ENCODE measurements around the gene CALY. TPM values are rescaled to one million over a fixed set of nuclear protein-coding genes. Genes with fewer than 3 reads are reported as not detected.

The CALY gene
- total RNA-seq, 1 donor: not detected

DNA sequence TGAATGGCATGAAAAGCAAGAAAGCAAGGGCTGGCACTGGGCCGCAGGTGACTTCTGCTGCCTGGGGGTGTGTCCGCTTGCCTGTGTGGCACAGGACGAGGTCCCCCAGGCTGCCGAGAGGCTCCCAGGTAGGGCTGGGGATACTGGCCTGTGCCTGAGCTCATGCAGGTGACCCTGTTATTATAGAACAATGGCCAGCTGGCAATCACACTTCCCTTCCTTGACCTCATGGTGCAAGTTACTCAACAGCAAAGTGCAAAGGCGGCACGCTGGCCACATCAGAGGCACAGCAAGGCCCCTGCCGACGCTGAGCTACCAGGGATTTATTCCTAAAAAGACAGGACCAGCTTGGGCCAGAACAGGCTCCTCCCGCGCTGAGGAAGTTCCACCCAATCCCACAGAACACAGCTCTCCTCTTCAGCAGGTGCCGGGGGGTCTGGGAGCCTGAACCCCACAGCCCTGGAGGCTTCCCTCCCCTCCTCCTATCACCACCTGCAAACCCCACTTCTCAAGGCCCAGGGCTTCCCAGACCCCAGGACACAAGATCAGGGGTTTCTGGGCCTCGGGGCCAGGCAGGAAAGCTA is 58.6 kb downstream of the CALY start:
- TF ChIP-seq, protein P1, sequence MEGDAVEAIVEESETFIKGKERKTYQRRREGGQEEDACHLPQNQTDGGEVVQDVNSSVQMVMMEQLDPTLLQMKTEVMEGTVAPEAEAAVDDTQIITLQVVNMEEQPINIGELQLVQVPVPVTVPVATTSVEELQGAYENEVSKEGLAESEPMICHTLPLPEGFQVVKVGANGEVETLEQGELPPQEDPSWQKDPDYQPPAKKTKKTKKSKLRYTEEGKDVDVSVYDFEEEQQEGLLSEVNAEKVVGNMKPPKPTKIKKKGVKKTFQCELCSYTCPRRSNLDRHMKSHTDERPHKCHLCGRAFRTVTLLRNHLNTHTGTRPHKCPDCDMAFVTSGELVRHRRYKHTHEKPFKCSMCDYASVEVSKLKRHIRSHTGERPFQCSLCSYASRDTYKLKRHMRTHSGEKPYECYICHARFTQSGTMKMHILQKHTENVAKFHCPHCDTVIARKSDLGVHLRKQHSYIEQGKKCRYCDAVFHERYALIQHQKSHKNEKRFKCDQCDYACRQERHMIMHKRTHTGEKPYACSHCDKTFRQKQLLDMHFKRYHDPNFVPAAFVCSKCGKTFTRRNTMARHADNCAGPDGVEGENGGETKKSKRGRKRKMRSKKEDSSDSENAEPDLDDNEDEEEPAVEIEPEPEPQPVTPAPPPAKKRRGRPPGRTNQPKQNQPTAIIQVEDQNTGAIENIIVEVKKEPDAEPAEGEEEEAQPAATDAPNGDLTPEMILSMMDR (IDR thresholded peaks at IDR 0.05; ENCODE audit: extremely low read depth, low read depth, low read length): no peak
- Histone ChIP-seq H3K4me1 (ENCODE audit: insufficient read depth, low read length) (no peaks in the 10 kb centered on the region), H4K20me1 (ENCODE audit: insufficient read depth, low read length) (peaks cover 10% of the 10 kb centered on the region), H3K36me3 (ENCODE audit: insufficient read depth, low read length) (peaks cover 17% of the 10 kb centered on the region), H3K4me3 (ENCODE audit: insufficient read depth, low read length) (no peak overlapping the region), H2AFZ (ENCODE audit: low read length) (no peak overlapping the region), H3K79me2 (ENCODE audit: insufficient read depth, low read length) (no peaks in the 10 kb centered on the region), H3K27ac (ENCODE audit: low read depth, low read length) (no peak overlapping the region), H3K4me2 (ENCODE audit: insufficient read depth, low read length) (no peak overlapping the region), H3K9me3 (ENCODE audit: low read depth, low read length) (no peaks in the 10 kb centered on the region), H3K27me3 (ENCODE audit: insufficient read depth, low read length) (peaks cover 19% of the 10 kb centered on the region)
- peak; percentile 92 for DNase-seq (ENCODE audit: insufficient read length, low spot score, missing footprints)

DNA sequence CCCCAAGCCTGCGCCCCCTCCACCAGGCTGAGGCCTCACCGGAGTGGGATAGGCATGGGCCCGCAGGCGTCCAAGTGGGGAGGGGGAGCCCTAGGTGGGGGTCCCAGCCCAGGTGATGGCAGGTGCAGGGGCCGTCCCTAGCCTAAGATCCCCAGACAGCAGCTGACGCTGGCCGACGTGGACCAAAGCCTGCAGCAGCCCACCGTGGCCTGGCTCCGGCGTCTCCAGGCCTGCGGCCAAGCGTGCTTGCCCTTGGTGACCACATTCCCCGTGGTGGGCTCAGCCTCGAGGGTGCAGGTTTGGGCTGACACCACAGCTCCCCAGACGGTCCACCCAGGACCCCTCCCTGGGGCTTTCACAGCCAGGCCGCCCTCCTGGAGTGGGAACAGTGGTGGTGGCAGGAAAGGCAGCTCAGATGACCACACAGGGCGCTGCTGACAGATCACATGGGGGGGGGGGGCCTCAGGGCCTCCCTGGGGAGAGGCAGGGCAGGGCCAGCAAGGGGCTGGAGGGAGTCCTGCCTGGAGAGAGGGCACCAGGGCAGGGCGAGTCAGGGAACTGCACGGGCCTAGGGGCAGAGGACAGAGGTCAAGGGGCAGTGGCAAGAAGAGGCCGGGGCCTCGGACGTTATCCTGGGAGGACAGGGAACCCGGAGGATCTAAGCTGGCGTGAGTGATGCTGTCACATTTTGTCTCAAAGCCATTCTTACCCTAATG is 59.3 kb downstream of the CALY start:
- no peak overlapping the region for H2AFZ ChIP-seq (ENCODE audit: low read length)
- no peaks in the 10 kb centered on the region for H3K79me2 ChIP-seq (ENCODE audit: insufficient read depth, low read length)
- no peak overlapping the region for H3K27ac ChIP-seq (ENCODE audit: low read depth, low read length)
- peaks cover 10% of the 10 kb centered on the region for H4K20me1 ChIP-seq (ENCODE audit: insufficient read depth, low read length)
- peaks cover 19% of the 10 kb centered on the region for H3K27me3 ChIP-seq (ENCODE audit: insufficient read depth, low read length)
- no peaks in the 10 kb centered on the region for H3K4me1 ChIP-seq (ENCODE audit: insufficient read depth, low read length)
- TF ChIP-seq, protein P1 (IDR thresholded peaks at IDR 0.05; ENCODE audit: extremely low read depth, low read depth, low read length): no peak
- no peak overlapping the region for H3K4me3 ChIP-seq (ENCODE audit: insufficient read depth, low read length)
- H3K36me3 ChIP-seq (ENCODE audit: insufficient read depth, low read length): peaks cover 11% of the 10 kb centered on the region
- H3K4me2 ChIP-seq (ENCODE audit: insufficient read depth, low read length): no peak overlapping the region
- H3K9me3 ChIP-seq (ENCODE audit: low read depth, low read length): no peaks in the 10 kb centered on the region
- DNase-seq (ENCODE audit: insufficient read length, low spot score, missing footprints): peak; percentile 91

DNA sequence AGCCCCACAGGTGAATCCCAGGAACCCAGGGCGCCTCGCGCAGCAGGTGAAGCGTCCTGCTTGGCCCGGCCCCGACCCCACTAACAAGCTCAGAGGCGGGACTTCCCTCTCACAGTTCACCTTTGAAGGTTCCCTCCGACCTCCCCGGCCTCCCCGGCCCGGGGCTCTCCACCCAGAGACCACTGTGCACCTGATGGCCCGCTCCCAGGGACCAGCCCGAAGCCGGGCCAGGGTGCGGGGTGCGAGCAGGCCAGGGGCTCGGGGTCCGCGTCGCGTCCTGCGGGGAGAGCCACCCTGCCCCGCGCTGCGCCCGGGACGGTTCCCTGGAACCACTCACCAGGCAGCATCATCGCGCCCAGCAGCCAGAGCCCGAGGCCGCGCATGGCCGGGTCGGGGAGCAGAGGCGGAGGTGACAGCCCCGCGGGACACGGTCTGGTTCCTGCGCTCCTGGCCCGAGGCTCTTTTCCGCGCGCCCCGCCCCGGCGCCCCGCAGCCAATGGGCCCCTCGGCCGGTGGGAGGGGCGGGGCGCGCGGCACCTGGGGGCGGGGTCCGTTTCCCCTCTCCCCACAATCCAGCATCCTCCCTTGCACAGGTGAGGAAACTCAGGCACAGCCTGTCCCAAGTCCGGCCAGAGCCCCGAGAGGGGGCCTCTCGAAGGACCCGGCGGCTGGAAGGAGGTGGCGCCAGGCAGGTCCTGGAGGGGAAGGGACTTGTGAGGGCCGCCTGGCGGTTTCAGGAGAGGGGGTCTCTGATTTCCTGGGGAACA is 60.1 kb downstream of the CALY start, which contains the start of gene ADAM8:
Gene ADAM8 (minus strand): TSS at position 434 of the 767 bp plus-strand sequence. CDS start 51 bp downstream, at position 383.
- Histone ChIP-seq H3K79me2 (ENCODE audit: insufficient read depth, low read length) (no peaks in the 10 kb centered on the region), H3K36me3 (ENCODE audit: insufficient read depth, low read length) (peaks cover 11% of the 10 kb centered on the region), H3K4me1 (ENCODE audit: insufficient read depth, low read length) (no peaks in the 10 kb centered on the region), H3K27me3 (ENCODE audit: insufficient read depth, low read length) (peaks cover 19% of the 10 kb centered on the region), H2AFZ (ENCODE audit: low read length) (no peak within 1 kb of the TSS), H3K4me3 (ENCODE audit: insufficient read depth, low read length) (no peak within 1 kb of the TSS), H3K4me2 (ENCODE audit: insufficient read depth, low read length) (no peak within 1 kb of the TSS), H3K27ac (ENCODE audit: low read depth, low read length) (no peak within 1 kb of the TSS), H3K9me3 (ENCODE audit: low read depth, low read length) (no peaks in the 10 kb centered on the region), H4K20me1 (ENCODE audit: insufficient read depth, low read length) (peaks cover 10% of the 10 kb centered on the region)
- TF ChIP-seq, protein P1 (IDR thresholded peaks at IDR 0.05; ENCODE audit: extremely low read depth, low read depth, low read length): no peak
- DNase-seq (ENCODE audit: insufficient read length, low spot score, missing footprints): peak; percentile 95

- Histone ChIP-seq H3K4me1 (ENCODE audit: insufficient read depth, low read length) (no peaks in the 10 kb centered on the region), H3K27me3 (ENCODE audit: insufficient read depth, low read length) (peaks cover 19% of the 10 kb centered on the region), H3K9me3 (ENCODE audit: low read depth, low read length) (no peaks in the 10 kb centered on the region), H3K79me2 (ENCODE audit: insufficient read depth, low read length) (no peaks in the 10 kb centered on the region), H3K4me2 (ENCODE audit: insufficient read depth, low read length) (no peak overlapping the region), H4K20me1 (ENCODE audit: insufficient read depth, low read length) (peaks cover 10% of the 10 kb centered on the region), H3K4me3 (ENCODE audit: insufficient read depth, low read length) (no peak overlapping the region), H3K27ac (ENCODE audit: low read depth, low read length) (no peak overlapping the region), H2AFZ (ENCODE audit: low read length) (no peak overlapping the region), H3K36me3 (ENCODE audit: insufficient read depth, low read length) (peaks cover 11% of the 10 kb centered on the region)
- peak; percentile 91 for DNase-seq (ENCODE audit: insufficient read length, low spot score, missing footprints)
- TF ChIP-seq, protein P1 (IDR thresholded peaks at IDR 0.05; ENCODE audit: extremely low read depth, low read depth, low read length): no peak
These were observed 60.6 kb downstream of the CALY start for GRCh38 chr10:133276100-133276434.

Data from osteoblast (primary cell).